Thyroid gland (tissue), 4 donors: ENCODE results near the gene ARHGEF10L.

Experiments used
- POLR2A ChIP-seq, 2 donors: fragments of 450-650 bp; IDR thresholded peaks; one replicate each; pipeline ENCODE4 v1.6.1; 2017; ENCODE audit warnings: antibody characterized with exemption in 2 of 2, mild to moderate bottlenecking in 2 of 2, moderate library complexity in 1 of 2
- TF ChIP-seq, protein P1 (sequence below), 6 experiments: fragments of 200-600 bp in 3 of 6; fragments of 450-650 bp in 3 of 6; sonication (generic) in 3 of 6; IDR thresholded peaks; one replicate each; pipeline ENCODE4 v1.5.1; 2016 to 2019; ENCODE audit warnings: antibody characterized with exemption in 6 of 6, mild to moderate bottlenecking in 2 of 6, inconsistent platforms in 1 of 6, moderate library complexity in 1 of 6

DNA sequence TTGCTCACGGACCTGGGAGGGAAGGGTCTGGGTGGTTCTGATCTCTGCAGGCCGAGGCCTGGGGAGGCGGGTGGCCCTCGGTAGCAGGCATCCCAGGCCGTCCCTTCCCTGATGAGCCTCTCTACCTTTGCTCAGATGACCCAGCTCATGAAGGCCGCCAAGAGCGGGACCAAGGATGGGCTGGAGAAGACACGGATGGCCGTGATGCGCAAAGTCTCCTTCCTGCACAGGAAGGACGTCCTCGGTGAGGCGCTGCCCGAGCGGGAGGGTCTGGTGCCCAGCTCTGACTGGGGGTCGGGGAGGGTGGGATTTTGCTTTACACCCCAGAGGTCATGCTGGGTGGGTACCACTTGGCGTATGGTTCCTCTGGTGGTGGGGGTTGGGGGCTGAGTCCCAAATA is 76.5 kb downstream of the ARHGEF10L start:
- TF ChIP-seq, protein P1, sequence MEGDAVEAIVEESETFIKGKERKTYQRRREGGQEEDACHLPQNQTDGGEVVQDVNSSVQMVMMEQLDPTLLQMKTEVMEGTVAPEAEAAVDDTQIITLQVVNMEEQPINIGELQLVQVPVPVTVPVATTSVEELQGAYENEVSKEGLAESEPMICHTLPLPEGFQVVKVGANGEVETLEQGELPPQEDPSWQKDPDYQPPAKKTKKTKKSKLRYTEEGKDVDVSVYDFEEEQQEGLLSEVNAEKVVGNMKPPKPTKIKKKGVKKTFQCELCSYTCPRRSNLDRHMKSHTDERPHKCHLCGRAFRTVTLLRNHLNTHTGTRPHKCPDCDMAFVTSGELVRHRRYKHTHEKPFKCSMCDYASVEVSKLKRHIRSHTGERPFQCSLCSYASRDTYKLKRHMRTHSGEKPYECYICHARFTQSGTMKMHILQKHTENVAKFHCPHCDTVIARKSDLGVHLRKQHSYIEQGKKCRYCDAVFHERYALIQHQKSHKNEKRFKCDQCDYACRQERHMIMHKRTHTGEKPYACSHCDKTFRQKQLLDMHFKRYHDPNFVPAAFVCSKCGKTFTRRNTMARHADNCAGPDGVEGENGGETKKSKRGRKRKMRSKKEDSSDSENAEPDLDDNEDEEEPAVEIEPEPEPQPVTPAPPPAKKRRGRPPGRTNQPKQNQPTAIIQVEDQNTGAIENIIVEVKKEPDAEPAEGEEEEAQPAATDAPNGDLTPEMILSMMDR (IDR thresholded peaks at IDR 0.05), result no peak
- no peak for TF ChIP-seq POLR2A (IDR thresholded peaks at IDR 0.05)
